ENCODE results near the gene SORD.
"Not testable (repeated sequence)": the region's sequence is repeated elsewhere in the genome, so short reads cannot be mapped to it uniquely, and the experiment has no call there.

SORD gene

GRCh38 chr15:45100884-45101625, 78.1 kb downstream of the SORD start:
- DNase-seq: no peak

DNA sequence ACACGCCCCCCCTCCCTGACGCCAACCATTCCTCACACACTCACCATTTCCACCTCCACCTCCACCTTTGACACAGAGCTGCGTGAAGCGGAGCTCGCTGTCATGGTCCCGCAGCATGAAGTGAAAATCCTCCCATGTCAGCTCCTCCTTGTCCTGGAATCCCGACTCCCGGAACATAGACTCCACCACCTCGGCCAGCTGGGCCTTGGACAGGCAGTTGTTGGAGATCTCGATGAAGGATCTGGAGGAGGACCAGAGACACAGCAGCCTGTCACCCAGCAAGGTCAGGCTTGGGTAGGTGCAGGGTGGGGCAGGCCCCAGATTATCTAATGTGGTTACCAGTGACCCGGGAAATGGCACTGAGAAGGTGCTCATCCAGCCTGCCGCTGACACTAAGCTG, 78.8 kb downstream of the SORD start:
- DNase-seq: no peak

- no peak for DNase-seq
These were observed 79.2 kb downstream of the SORD start for GRCh38 chr15:45102226-45102625.

GRCh38 chr15:45104170-45104569, 81.2 kb downstream of the SORD start:
- DNase-seq: not testable (repeated sequence)

- no peak for DNase-seq
These were observed 82.6 kb downstream of the SORD start for GRCh38 chr15:45105586-45105985.

DNA sequence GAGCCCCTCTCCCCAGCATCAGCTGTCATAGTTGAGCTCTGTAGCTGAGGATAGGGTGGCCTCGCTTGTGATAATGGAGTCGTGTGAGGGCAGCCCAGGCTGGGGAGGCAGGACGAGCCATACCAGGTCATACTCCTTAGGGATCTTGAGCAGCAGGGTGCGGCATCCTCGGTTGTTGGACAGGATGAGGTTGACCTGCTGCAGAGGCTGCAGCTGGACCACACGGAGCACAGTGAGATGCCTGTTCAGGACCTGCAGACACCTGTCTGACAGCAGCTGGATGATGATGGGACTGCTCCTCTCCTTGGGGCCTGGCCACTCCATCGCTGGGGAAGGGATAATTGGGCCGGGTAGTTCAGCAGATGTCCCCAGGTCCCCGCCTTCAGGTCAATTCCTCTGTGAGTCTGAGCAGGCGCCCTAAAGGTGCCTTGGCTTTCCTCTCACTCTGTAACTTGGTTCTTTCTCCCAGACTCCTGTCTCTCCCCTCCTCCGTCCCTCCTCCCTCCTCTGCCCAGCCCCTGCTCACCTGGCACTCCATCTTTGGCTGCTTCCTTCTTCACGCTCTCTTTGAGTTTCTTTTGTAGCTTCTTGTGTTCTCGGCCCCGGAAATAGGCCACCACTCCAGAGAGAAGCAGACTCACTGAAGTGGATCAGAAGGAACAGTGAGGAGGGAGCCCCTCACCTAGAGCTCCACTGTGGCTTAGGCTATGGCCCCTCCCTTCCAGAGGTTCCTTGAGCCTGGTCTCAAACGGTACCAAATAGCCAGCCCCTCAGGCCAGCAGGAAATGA, 83.2 kb downstream of the SORD start:
- DNase-seq: no peak

DNA sequence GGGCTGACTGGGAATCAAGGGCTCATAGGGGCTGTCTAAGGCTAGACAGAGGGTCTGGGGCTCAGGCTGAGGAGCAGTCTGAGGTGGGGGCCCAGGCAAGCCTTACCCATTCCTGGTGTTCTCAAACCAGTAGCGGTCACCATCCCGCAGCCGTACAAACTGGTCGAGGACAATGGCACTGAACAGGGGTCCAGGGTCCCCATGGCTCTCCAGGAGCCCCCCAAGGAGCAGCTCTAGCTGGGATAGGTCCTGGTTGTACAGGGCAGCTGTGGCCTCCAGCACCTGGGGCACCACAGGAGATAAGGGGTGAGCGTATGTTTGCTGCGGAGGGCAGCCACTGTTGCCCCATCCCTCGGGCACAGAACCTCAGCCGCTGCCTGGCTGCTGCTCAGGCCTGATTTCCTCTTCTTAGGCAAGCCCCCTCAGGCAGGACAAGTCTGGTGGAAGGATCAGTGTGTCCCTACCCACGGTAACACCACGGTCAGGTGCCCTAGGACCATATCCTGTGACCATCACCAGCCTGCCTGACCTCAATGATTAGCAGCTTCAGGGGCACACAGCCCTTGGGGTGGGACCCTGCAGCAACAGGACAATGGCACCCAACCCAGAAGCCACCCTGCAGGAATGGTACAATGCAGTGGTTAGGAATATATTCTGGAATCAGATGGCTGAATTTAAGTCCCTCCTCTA, 85.1 kb downstream of the SORD start:
- DNase-seq: no peak

- DNase-seq: no peak
These were observed 87.3 kb downstream of the SORD start for GRCh38 chr15:45110256-45110820.

- DNase-seq: no peak
These were observed 88.6 kb downstream of the SORD start for GRCh38 chr15:45111390-45112142.

GRCh38 chr15:45112143-45112590, 89.2 kb downstream of the SORD start:
- DNase-seq: no peak

DNA sequence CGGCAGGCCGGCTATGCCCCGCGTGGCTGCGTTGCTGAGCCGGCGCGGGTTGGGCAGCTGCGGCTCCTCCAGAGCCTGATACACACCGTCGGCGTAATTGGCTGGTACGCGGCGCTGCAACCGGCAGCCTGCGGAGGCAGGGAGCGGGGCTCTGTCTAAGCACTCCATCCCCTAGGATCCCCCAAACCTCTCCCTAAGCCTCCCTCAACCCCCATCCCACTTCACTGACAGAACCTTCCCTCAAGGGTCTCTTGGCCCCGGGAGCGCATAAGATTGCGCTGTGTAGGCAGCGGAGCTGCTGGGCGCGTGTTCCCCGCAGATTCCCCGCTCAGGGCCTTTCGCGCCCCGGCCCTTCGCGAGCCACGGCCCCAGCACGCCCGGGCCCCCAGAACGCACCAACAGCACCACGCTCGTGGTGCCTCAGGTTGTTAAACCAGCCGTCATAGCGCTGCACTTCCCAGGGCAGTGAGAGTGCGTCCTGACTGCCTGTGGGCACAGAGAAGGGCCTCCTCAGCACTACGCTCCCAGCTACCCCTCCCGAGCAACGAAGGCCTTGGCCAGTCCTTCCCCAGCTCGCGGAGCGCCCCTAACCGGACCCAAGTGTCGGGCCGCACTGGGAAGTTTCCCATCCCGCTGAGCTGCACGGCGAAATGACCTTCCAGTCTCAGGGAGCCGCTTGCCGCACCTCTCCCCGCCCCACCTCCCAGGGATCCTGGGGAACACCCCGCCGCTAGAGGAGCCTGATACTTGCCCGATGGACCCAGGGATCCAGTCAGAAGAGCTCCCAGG, 89.8 kb downstream of the SORD start:
- no peak for DNase-seq

DNA sequence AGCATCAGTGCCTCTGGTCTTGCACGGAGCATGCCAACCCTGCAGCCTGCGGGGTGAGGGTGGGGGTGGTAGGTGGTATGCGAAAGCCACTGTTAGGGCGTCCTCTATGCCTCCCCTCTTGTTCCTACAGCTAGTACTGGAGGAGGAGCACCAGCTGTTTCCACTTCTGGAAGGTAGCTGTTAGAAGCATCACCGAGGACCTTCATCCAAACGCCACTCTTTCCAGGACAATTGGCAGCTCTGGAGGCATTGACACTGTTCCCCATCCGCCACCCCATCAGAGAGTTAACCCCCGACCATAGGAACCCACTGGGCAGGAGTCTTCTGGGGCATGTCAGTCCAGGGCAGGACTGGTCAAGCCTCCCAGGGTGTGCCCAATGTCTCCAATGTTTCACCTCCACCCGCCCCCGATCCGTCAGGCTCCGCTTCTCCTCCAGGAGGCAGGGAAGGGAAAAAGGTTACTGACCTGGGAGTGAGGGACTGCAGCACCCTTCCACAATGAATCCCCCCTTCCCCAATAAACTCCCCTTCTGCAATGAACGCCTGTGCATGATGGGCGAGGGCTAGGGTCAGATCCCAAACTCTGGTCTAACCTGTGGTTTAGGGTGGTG, 90.5 kb downstream of the SORD start:
- no peak for DNase-seq

- DNase-seq: no peak
These were observed 91.2 kb downstream of the SORD start, which contains the start of the genes DUOX2 and DUOXA2 for GRCh38 chr15:45114076-45114750. DUOX2 (minus strand) TSS chr15:45114172; CDS start chr15:45113411, 761 bp downstream. DUOXA2 (plus strand) TSS chr15:45114326; CDS start chr15:45114606, 280 bp downstream.

DNA sequence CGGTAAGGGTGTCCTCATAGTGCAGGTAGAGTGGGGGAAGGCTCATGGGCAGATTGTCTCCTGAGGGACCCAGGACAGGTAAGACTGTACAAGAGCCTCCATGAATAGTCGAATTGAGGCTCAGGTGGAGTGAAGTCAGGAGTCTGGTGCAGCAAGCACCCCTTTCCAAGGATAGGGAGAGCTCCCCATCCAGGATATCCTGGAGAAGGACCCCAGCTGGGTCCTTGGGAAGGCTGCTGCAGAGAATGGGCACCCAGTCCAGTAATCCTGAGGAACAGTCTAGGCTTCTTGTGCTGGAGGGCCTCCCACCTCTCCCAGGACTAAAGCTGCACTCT, 91.7 kb downstream of the SORD start:
- no peak for DNase-seq

DNA sequence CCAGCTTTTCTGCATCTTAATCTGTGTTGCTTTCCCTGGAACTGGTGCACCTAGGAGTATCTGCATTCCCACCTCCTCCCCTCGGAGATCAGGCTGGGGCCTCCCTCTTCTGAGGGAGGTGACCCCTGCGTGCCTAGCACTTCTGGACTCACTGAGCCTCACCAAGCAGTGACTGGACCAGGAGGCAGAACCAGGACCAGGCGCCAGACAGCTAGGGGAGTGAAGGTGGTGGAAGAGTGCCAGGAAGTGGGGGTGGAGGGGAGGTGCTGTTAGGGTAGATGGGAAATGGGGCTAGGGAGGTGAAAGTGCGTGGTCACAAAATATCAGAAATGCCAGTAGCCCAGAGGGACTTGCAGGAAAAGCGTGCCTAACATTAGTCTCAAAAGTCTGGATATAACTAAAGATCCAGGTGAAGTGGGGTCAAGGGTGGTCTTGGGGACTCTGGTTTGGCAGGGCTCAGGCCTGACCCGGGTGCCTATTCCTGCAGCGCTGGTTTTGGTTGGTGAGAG, 92.4 kb downstream of the SORD start:
- DNase-seq: no peak

DNA sequence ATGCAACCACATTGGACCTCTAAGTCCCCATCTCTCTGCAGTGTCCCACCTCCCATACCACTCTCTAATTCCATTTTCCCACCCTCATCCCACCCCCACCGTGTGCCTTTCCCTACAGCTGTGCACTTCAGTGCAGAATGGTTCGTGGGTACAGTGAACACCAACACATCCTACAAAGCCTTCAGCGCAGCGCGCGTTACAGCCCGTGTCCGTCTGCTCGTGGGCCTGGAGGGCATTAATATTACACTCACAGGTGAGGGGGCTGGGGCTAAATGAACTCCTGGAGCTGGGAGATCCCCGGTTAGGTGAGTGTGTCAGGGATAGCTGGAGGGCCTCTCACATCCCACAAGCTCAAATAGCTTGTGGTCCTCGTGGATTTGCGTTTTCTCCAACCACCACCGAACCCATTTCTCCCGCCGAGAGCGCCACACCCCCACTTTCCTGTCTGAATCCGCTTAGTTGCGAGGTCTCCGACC, 93.0 kb downstream of the SORD start:
- DNase-seq: no peak

- no peak for DNase-seq
These were observed 93.7 kb downstream of the SORD start for GRCh38 chr15:45116482-45117307.

- DNase-seq: no peak
These were observed 94.5 kb downstream of the SORD start for GRCh38 chr15:45117308-45118130.
